COLO829 (cell line): ENCODE measurements around the gene ANGPT4.
"Not testable (repeated sequence)": the region's sequence is repeated elsewhere in the genome, so short reads cannot be mapped to it uniquely, and the experiment has no call there.

Experiments
- DNase-seq: peaks from one replicate; pipeline ENCODE4 v3.0.0; 2012; ENCODE audit warnings: low spot score

The ANGPT4 gene

DNA sequence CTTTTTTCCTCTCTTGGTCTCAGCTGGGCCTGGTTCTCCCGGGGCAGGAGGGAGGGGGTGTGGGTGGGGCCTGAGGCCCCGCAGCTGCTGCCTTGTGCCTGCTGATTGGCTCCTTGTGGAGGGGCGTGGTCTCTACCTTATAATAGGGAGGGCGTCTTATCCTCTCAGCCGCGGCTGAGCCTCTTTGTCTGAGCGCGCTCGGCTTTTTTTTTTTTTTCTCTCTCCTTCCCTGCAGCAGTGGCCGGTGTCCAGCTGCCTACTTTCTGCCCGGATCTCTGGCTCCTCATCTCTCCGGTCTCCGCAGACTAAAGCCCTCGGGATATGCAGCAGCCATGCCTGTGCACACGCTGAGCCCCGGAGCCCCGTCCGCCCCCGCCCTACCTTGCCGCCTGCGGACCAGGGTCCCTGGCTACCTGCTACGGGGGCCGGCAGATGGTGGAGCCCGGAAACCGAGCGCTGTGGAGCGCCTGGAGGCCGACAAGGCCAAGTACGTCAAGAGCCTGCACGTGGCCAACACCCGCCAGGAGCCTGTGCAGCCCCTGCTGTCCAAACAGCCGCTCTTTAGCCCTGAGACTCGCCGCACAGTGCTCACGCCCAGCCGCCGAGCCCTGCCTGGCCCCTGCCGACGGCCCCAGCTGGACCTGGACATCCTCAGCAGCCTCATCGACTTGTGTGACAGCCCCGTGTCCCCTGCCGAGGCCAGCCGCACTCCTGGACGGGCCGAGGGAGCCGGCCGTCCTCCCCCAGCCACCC is 71.5 kb downstream of the ANGPT4 start:
- peak; percentile 92 for DNase-seq

DNA sequence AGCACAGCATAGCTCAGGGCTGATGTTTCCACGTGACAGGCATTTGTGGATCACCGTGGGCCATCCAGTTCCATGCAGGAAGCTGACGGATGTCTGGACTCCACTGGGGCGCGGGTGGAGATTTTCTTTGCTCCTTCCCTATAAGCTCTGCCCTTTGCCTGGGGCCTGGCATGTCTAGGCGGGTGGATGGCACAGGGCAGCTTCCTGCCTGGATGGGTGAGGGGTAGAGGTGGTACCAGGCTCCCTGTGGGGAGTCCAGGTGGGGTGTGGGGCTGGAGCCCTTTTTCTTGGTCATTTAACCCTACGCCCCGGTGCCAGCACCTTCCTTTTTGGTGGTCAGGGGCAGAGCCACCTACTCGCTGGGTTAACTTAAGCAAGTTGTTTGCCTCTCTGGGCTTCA is 72.2 kb downstream of the ANGPT4 start:
- DNase-seq, result no peak

DNA sequence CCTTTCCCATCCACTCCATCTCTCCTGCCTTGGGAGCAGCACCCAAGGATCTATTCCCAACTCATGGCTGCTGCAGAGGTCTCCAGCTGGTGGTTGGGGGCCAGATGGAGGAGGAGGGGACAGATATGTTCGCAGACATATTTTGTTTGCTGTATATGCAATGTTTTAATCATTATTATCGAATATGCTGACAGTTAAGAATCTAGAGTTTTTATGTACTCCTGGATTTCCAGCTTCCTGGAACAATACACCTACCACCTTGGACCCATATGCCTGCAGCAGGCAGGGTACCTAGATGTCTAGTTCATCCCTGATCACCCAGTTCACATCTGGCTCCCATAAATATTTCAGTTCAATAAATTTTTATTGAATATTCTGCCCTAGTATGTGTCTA is 73.6 kb downstream of the ANGPT4 start:
- no peak for DNase-seq

DNA sequence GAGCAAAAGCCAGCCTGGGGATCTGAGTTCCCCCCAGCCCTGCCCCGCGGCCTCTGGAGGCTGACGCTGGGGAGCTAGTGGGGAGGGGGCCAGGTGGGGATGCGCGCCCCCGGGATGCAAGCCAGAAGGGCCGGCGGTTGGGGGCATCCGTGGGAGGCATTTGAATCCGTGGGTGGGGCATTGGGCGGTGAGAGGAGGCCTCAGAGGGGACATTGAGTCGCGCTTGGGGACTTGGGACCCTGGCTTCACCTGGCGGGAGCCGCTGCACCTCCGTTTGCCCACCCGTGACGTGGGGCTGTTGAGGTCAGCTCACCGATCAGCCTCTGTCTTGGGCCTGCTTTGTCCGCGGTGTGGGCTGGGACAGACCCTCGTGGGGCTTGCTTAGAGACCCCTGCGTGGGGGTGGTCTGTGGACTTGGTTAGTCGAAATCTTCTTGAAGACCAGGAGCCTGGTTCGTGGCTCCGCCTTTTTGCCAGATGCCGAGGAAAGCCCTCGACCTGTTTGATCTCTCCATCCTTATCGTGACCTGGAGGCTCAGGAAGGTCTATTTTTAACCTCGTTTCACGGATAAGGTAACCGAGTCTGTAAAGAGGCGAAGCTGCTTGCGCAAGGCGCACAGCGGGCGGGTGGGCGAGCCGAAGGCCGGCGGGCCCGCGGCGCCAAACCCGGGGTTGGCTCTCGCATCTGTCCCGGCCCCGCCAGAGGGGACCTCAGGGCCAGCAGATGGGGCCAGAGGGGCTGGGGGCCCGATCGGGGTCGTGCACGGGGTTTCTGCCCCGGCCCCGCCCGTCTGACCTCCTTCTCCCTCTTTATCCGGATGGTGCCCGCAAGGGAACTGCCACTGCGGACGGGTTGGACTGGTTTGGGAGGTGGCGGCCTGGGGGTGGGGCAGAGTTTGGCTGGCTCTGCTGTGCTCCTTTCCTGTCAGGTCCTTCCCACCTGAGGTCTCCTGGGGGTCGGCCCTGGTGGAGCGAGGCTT is 74.3 kb downstream of the ANGPT4 start:
- DNase-seq, result no peak

DNA sequence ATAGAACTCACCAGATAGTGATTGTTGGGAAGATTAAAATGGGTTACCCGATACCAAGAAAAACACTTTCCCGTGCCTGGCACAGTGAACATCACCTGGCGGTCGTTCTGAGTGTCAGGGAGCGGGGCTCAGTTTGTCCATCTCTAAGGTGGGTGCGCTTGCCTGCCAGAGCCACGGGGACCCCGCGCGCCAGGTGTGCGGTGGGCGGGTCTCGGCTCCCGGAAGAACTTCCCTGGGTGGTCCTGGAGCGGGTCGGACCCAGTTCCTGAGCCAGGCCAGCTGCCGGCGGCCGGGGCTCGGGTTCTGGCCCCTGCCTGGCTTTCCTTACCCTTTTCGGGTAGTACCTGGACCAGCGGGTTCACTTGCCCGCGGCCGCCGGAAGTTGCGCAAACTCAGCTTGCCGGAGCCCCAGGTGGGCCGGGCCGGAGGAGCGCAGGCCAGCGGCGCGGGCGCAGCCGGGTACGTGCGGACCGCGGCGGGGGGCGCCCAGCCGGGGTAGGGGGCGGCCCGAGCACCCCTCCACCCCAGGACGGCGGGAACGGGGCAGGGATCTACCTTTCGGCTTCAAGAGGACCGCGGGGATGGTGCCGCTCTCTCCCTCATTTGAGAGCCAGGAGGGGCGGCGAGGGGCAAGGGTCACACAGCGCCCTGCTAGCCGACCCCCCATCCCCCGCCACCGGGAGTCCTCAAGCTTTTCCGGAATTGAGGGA is 75.1 kb downstream of the ANGPT4 start:
- DNase-seq, result no peak

DNA sequence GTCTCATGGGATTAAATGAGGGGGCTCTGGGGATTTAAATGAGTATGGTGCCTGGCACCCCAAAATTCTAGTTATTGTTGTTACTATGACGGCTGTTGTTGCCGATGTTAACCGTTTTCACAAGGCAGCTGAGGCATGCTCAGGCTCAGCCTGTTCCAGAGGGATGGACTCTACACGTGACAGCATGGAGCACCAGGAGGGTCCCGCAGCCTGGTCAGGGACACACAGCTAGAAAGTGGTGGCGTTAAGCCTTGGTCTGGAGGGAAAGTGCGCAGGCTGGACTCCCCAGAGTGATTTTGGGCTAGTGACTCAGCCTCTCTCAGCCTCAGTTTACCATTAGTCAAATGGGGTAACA is 75.7 kb downstream of the ANGPT4 start:
- DNase-seq, result no peak

DNA sequence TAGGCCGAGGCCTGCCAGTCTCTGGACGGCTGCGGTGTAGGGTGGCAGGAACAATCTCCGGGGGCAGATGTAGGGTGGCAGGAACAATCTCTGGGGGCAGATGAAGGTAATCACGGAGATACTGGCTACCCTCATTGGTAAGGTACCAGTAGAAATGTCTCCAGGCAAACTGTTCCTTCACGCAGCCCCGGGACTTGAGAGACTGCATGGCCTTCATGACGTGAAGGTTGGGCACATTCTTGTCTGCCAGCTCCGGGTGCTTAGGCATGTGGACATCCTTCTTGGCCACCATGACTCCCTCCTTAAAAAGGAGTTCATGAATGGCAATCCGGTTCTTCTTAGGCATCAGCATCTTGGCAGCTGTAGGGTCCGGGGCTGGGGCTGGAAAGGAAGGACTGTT is 76.5 kb downstream of the ANGPT4 start:
- DNase-seq, result no peak

DNA sequence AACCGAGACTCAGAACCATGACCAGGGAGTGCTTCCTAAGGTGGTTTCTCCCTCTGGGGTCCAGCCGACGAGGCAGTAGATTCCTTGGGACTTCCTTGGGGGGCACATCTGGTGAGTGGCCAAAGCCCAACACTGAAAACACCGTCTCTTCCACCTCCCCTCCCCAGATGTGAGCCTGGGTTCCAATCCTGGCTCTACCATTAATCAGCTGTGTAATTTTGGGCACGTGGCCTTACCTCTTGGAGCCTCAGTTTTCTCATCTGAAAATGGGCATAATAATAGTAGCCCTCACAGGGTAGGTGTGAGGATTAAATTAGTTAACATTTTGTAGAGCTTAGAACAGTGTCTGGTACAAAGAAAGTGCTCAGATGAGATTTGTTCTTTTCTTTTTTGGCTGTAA is 77.1 kb downstream of the ANGPT4 start:
- no peak for DNase-seq

DNA sequence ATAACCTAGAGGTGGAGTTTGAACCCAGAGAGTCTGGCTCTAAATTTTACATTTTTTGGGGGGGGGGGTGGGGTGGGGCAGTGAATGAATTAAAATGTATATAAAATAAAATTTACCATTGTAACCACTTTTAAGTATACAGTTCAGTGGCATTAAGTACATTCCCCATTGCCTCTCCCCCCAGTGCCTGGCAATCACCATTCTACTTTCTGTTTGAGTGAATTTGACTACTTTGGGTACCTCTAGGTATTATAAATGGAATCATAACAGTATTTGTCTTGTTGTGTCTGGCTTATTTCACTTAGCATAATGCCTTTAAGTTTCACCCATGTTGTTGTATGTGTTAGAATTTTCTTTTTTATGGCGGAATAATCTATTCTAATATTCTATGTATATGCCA is 79.9 kb downstream of the ANGPT4 start:
- DNase-seq, result no peak

DNA sequence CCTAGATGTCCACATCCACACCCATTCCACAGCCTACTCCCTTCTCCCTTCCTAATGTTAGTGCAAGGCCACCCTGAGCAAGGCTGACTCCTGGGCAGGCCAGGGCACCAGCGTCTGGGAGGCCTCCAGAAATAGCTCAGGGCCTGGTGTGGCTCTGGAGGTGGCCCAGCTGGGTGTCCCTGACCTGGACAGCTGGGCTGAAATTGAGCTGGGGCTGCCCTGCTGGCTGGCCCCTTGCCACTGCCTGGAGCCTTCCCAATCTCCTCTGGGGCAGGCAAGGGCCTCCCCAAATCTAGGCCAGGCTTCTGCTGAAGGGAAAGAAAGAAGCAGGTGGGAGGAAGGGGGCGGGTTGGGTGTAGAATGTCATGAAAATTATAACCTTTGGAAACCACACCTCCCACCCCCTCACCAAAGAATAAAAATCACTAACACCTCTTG is 80.5 kb downstream of the ANGPT4 start:
- DNase-seq, result no peak

DNA sequence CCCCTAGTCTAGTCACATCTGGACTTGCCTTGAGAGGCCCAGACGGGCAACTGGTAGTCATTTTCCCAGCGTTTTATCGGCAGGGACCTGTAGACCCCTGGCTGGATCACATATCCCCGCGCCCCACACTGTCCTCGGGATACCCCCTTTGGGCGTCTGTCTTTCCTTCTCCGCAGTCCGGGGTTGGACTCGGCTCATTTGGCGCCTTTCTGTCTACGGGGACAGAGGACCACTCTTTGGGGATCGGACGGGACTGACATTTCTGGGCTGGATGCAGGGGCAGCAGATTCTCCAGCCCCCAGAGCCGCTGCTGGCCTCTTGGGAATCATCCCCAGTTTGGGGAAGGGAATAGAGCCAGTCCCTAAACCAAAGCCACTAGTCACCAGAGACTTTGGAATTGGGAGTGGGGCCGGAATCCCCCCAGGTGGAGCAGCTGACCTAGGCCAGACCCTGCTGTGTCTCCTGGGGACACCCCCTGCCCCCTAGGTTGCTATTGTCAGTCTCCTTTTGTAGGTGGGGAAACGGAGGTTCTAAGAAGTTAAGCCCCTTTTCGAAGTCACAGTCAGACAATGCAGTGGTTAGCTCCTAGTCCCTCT is 81.9 kb downstream of the ANGPT4 start:
- no peak for DNase-seq

DNA sequence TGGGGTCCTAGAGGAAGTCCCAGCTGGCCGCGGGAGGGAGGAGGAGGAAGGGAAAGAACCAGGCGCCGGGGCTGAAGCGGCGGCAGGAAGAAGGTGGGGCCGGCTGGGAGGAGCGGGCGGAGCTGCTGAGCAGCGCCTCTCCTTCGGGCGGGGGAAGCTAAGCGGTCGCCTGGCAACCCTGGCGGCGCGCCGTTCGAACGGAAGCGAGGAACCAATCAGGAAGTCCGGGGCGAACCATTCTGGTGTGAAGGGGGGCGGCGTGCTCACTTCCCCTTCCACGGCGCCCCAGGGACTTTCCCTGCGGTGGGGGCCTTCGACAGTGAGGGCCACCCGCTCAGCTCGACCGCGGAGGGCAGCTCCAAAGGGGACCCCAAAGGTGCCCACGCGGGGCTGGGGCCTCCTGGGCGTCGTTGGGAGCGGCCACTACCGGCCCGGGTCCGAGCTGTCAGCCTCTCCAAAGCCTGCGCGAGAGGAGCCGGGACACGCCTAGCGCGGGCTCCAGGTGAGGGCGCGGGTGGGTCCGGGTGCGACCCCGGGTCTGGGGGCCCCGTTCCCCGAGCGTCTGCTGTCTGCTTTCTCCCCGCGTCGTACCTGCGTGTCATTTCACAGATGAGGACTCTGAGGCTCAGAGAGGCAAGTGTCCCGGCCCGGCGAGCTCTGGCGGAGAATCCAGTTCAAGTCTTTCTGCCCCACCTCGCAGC is 82.5 kb downstream of the ANGPT4 start, which contains the start of gene FAM110A:
Gene FAM110A (plus strand): TSS at position 266 of the 701 bp plus-strand sequence. CDS start 11,090 bp downstream, outside the sequence.
- peak; percentile 95 for DNase-seq

DNA sequence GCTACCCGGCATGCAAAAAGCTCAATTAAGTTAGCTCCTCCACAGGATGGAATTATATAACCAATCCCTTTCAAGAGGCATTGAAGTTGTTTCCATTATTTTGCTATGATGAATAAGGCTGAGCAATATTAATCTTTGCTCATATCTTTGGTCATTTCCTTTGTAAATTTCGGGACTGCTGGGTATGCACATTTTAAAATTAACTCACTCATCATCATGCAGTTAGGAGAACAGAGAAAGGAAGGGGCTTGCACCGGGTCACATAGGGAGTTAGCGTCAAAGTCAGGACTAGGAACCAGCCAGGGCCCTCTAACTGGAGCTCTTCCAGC is 83.0 kb downstream of the ANGPT4 start:
- no peak for DNase-seq

DNA sequence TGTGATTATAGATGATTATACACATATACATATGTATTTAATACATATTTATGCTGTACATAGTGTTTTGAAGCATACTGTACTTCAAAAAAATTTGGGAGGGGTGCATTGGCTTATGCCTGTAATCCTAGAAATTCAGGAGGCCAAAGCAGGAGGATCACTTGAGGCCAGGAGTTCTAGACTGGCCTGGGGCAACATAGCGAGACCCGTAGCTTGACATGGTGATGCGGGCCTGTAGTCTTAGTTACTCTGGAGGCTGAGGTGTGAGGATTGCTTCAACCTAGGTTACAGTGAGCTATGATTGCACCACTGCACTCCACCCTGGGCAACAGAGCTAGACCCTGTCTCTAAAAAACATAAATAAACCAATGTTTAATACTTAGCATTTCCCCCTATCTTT is 84.2 kb downstream of the ANGPT4 start:
- DNase-seq, result no peak

DNA sequence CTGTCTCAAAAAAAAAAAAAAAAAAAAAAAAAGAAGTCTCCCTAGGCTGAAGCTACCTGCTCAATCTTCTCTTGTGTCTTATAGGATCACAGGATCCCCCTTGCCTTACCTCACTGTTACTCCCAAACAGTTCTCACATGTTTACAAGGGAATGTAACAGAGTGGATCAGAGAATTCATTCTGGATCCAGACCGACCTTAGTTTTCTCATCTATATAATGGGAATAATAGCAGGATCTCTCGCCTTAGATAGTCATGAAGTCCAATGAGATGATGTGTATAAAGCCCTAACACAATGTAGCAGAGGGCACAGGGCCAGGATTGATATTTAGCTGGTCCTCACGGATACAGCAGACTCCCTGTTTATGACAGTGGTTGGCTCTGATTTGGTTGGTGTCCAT is 84.9 kb downstream of the ANGPT4 start:
- no peak for DNase-seq

DNA sequence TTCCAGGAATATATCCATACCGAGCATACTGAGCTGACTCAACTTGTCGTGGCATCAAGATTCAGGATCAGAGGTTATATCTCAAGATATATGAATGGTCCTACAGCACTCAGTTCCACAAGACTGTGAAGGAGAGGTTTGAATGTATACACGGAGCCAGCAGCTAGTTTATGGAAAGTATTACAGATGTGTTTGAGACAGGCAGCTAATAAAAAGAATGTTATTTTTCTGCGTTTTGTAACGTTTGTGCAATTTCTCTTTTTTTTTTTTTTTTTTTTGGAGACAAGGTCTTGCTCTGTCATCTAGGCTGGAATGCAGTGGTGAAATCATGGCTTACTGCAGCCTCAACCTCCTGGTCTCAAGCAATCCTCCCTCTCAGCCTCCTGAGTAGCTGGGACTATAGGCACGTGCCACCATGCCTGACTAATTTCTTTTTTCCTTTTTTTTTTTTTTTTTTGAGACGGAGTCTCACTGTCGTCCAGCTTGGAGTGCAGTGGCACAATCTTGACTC is 86.1 kb downstream of the ANGPT4 start:
- DNase-seq, result no peak

DNA sequence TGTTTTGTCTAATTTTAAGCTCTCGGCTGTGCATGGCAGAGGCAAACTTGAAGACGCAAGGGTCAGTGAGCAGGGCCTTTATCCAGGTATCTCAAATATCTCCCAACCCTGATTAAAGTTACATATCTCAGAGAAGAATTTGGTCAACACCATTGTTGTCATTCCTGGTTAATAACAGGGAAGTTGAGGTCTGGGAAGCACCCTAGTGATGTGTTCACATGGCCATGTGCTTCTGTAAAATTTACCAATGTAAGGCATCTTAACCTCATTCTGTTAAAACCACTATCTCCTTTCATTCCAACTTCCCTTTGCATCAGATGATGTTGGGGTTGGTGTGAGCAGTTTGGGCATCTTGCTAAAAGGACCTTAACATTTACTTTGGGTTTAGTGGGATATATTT is 86.6 kb downstream of the ANGPT4 start:
- no peak for DNase-seq

DNA sequence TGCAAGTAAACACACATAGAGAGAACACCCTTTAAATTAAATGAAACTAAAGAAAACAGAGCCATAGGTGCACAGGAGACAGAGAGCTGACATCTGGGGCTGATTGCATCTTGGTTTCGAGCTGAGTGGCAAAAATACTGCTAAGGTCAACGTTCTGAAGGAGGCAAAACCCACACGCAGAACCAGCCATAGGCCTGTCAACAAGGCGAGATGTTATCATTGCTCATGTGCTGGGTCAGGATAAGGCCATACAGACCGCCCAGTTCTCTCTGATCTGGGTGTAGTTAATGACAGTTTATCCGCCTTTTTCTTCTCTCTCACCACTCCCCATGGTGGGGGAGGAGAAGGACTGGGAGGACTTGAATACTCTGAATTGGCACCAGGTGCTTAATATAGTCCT is 87.1 kb downstream of the ANGPT4 start:
- DNase-seq, result no peak

DNA sequence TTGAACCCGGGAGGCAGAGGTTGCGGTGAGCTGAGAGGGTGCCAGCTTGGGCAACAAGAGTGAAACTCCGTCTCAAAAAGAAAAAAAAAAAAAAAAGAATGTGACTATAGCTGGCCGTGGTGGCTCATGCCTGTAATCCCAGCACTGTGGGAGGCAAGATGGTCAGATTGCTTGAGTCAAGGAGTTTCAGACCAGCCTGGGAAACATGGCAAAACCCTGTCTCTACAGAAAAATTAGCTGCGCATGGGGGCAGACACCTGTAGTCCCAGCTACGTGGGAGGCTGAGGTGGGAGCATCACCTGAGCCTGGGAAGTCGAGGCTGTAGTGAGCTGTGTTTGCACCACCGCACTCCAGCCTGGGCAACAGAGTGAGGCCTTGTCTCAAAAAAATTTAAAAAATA is 88.2 kb downstream of the ANGPT4 start:
- DNase-seq, result not testable (repeated sequence)

DNA sequence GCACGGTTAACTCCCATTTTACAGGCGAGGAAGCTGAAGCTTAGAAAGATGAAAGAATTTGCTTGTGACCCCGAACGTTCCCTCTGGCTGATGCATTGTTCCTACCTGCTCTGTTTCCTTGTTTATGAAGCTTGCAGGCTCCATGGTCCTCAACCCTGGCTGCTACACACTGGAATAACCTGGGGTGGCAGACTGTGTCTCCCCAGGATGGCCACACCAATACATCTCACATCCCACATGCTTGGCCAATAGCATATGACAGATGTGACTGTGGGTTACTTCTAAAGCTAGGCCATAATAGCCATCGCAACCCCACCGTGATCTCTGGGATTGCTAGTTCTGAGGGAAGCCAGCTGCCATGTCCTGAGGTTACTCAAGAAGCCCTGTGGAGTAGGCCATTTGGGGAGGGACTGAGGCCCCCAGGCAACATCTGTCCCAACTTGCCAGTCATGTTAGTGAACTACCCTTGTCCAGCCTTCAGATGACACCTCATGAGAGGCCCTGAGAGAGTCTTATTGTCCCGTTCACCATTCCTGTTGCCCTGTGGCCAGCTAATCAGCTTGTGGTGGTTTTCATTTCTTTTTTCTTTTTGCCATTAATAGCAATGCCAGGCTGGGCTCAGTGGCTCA is 89.3 kb downstream of the ANGPT4 start:
- DNase-seq, result no peak
